K562 (cell line): Measurements from ENCODE around the gene RNF31. TPM values are rescaled to one million over a fixed set of nuclear protein-coding genes. Genes with fewer than 3 reads are reported as not detected.
A peak's percentile ranks its signal among the peaks of the same experiment; 100 is the strongest.

Source experiments
- ATAC-seq: fragments of 200-7000 bp; cut with Tn5 transposase; 3 replicates; pipeline ENCODE4 v1.9.1; 2020; ENCODE audit warnings: moderate library complexity
- BruUV-seq: library from RNA; stranded (reverse); fragments of 400-500 nt; replicated peaks from 2 replicates; lab custom pipeline; 2021; lab: Mats Ljungman, UMichigan
- CTCF ChIA-PET: fragments of 300-600 bp; formaldehyde crosslinking; extraction: SDS; loops from one replicate; lab custom pipeline; 2021; ENCODE audit warnings: low intra/inter-chr PET ratio; lab: Yijun Ruan, JAX
- POLR2A ChIA-PET: fragments of 300-600, 350-650 bp; sonication (Branson Sonifier 250); formaldehyde crosslinking; extraction: SDS; loops from one replicate; lab custom pipeline; 2021; ENCODE audit warnings: antibody characterized with exemption, inconsistent platforms; lab: Yijun Ruan, JAX
- DNase-seq, 4 experiments: peaks; one replicate each; pipeline versions ENCODE4 v3.0.0 to v3.0.0-alpha.2; 2011 to 2018; ENCODE audit warnings: low spot score in 3 of 4, mixed read lengths in 3 of 4; ENCODE audit errors: extremely low read depth in 1 of 4
- FAIRE-seq: peaks from 2 replicates; lab custom pipeline; 2011; peaks lifted over from hg19 to GRCh38; lab: Jason Lieb, UNC
- H2AFZ ChIP-seq: 2 replicates; pipeline ENCODE4 v1.6.0; 2011; ENCODE audit warnings: low read depth, low read length, control low read depth, inconsistent platforms
- H3K27ac ChIP-seq: fragments of 200-600 bp; 3 replicates; pipeline ENCODE4 v1.8.0; 2011; ENCODE audit warnings: low read depth, mild to moderate bottlenecking, control low read depth, inconsistent platforms, low read length, moderate library complexity, mixed read lengths; ENCODE audit errors: extremely low read depth
- H3K27me3 ChIP-seq, 2 experiments: fragments of 300-600 bp in 1 of 2; 2 replicates in 1 of 2; 3 replicates in 1 of 2; pipeline versions ENCODE4 v1.6.0 to v1.8.0; 2011; ENCODE audit warnings: inconsistent platforms in 2 of 2, low read length in 2 of 2, mild to moderate bottlenecking in 1 of 2, mixed read lengths in 1 of 2, moderate library complexity in 1 of 2; ENCODE audit not compliant: control insufficient read depth in 2 of 2, insufficient read depth in 2 of 2
- H3K36me3 ChIP-seq: fragments of 300-600 bp; 3 replicates; pipeline ENCODE4 v1.8.0; 2011; ENCODE audit warnings: mild to moderate bottlenecking, low read length, inconsistent platforms; ENCODE audit not compliant: control insufficient read depth, insufficient read depth
- H3K4me1 ChIP-seq, 2 experiments: fragments of 200-600 bp in 1 of 2; replicated peaks in 1 of 2; 2 replicates in 1 of 2; 3 replicates in 1 of 2; pipeline versions ENCODE4 v1.5.1 to v1.8.0; 2011; ENCODE audit warnings: inconsistent platforms in 2 of 2, low read length in 2 of 2, mild to moderate bottlenecking in 1 of 2, mixed read lengths in 1 of 2, moderate library complexity in 1 of 2; ENCODE audit not compliant: control insufficient read depth in 2 of 2, insufficient read depth in 2 of 2
- H3K4me2 ChIP-seq: 2 replicates; pipeline ENCODE4 v1.6.1; 2011; ENCODE audit warnings: low read length, control low read depth, inconsistent platforms, mixed read lengths; ENCODE audit not compliant: insufficient read depth
- H3K4me3 ChIP-seq: fragments of 200-600 bp; sonication (generic), shearing (Covaris generic); 2 replicates; pipeline ENCODE4 v1.5.1; 2016; ENCODE audit warnings: control low read depth, inconsistent platforms
- H3K79me2 ChIP-seq: fragments of 200-600 bp; 3 replicates; pipeline ENCODE4 v1.8.0; 2011; ENCODE audit warnings: low read length, inconsistent platforms; ENCODE audit not compliant: control insufficient read depth, insufficient read depth
- H3K9ac ChIP-seq, 2 experiments: 2 replicates each; pipeline versions ENCODE4 v1.6.0 to v1.6.1; 2011; ENCODE audit warnings: low read depth in 2 of 2, low read length in 2 of 2, control low read depth in 1 of 2, inconsistent platforms in 1 of 2, mild to moderate bottlenecking in 1 of 2, mixed read lengths in 1 of 2; ENCODE audit not compliant: insufficient read depth in 1 of 2
- H3K9me1 ChIP-seq: one replicate; pipeline ENCODE4 v1.6.0; 2011; ENCODE audit warnings: inconsistent platforms, mild to moderate bottlenecking, low read length, moderate library complexity; ENCODE audit not compliant: control insufficient read depth, insufficient read depth
- H3K9me3 ChIP-seq: replicated peaks from 2 replicates; pipeline ENCODE4 v1.5.1; 2011; ENCODE audit warnings: low read depth, low read length, inconsistent platforms; ENCODE audit not compliant: control insufficient read depth, insufficient read depth
- H4K20me1 ChIP-seq: replicated peaks from 2 replicates; pipeline ENCODE4 v1.6.1; 2011; ENCODE audit warnings: low read length, inconsistent platforms, mixed read lengths; ENCODE audit not compliant: control insufficient read depth, insufficient read depth
- BRD4 ChIP-seq: fragments of 200-600 bp; sonication (generic); IDR thresholded peaks from 2 replicates; pipeline ENCODE4 v1.6.1; 2017; ENCODE audit warnings: inconsistent platforms
- BRF1 ChIP-seq: IDR thresholded peaks from 3 replicates; pipeline ENCODE4 v1.6.1; 2011; ENCODE audit warnings: borderline replicate concordance, mild to moderate bottlenecking; ENCODE audit not compliant: insufficient read length; ENCODE audit errors: extremely low read depth
- CREBBP ChIP-seq: IDR thresholded peaks from one replicate; pipeline ENCODE4 v1.6.1; 2012; ENCODE audit warnings: low read depth, mild to moderate bottlenecking, control low read depth, inconsistent platforms, low read length
- CREM ChIP-seq: IDR thresholded peaks from 2 replicates; pipeline ENCODE4 v1.6.1; 2014; ENCODE audit warnings: antibody characterized with exemption, low read depth
- CXXC5 ChIP-seq: fragments of 250-450 bp; sonication (Bioruptor Pico); IDR thresholded peaks from 2 replicates; pipeline ENCODE4 v1.8.0; 2022; ENCODE audit warnings: inconsistent platforms, mild to moderate bottlenecking, moderate library complexity
- EP400 ChIP-seq: fragments of 450-650 bp; IDR thresholded peaks from 2 replicates; pipeline ENCODE4 v1.6.1; 2017; ENCODE audit warnings: antibody characterized with exemption, mild to moderate bottlenecking, moderate library complexity
- GATAD2A ChIP-seq: fragments of 450-650 bp; IDR thresholded peaks from 2 replicates; pipeline ENCODE4 v1.6.1; 2017
- PTRF ChIP-seq: fragments of 450-650 bp; IDR thresholded peaks from 2 replicates; pipeline ENCODE4 v1.6.1; 2016; ENCODE audit warnings: mild to moderate bottlenecking, missing genetic modification characterization, missing compliant biosample characterization
- RFX7 ChIP-seq: fragments of 250-450 bp; sonication (Bioruptor Pico); IDR thresholded peaks from 2 replicates; pipeline ENCODE4 v1.5.1; 2021; ENCODE audit warnings: mild to moderate bottlenecking
- SMARCB1 ChIP-seq: IDR thresholded peaks from 2 replicates; pipeline ENCODE4 v1.6.1; 2011; ENCODE audit warnings: improper control_type of control experiment, low read depth; ENCODE audit not compliant: insufficient read length
- SRSF9 ChIP-seq: fragments of 200-400 bp; formaldehyde crosslinking; IDR thresholded peaks from 2 replicates; pipeline ENCODE4 v1.6.1; 2017; ENCODE audit warnings: low read depth, low read length, borderline replicate concordance
- TEAD2 ChIP-seq: fragments of 450-650 bp; IDR thresholded peaks from 2 replicates; pipeline ENCODE4 v1.6.1; 2016; ENCODE audit warnings: missing genetic modification characterization, control low read depth, missing compliant biosample characterization
- ZEB2 ChIP-seq: fragments of 450-650 bp; IDR thresholded peaks from 2 replicates; pipeline ENCODE4 v1.6.1; 2016
- ZNF121 ChIP-seq: sonication (generic); formaldehyde crosslinking; conservative IDR thresholded peaks from 2 replicates; pipeline ENCODE4 v1.8.0; 2022; ENCODE audit warnings: missing genetic modification reagents
- ZNF280A ChIP-seq: fragments of 450-650 bp; IDR thresholded peaks from 2 replicates; pipeline ENCODE4 v1.6.1; 2018; ENCODE audit warnings: mild to moderate bottlenecking, low read depth; ENCODE audit not compliant: partially characterized antibody
- ZNF707 ChIP-seq: fragments of 250-450 bp; sonication (Bioruptor Pico); conservative IDR thresholded peaks from 2 replicates; pipeline ENCODE4 v1.8.0; 2022; ENCODE audit warnings: inconsistent platforms, mild to moderate bottlenecking, moderate library complexity
- WGBS: fragments of 100-300 bp; shearing (Covaris generic); methylation state at CpG from one replicate; pipeline ENCODE4 v1.1.6; 2016; ENCODE audit warnings: low coverage, mixed read lengths; ENCODE audit not compliant: insufficient coverage; ENCODE audit errors: missing lambda C conversion rate; 5-methylcytosine and 5-hydroxymethylcytosine counted together
- in situ Hi-C: fragments of 300-500 bp; cut with MboI; formaldehyde crosslinking; loops from 4 replicates; pipeline ENCODE4 v1.15.0; 2018; ENCODE audit warnings: inconsistent platforms, mixed read lengths
- intact Hi-C: fragments of 100-400 bp; cut with micrococcal nuclease; formaldehyde crosslinking; loops from 2 replicates; pipeline ENCODE4 v1.14.2; 2022
- polyA plus RNA-seq, 8 experiments: library from polyadenylated mRNA; depleted of rRNA in 4 of 8; stranded (reverse) in 5 of 8; unstranded in 3 of 8; fragments of >200 nt; fragmentation: Nextera tagmentation in 2 of 8; fragmentation: Illumina TruSeq in 1 of 8; extraction: Ambion mirVana in 2 of 8; extraction: Trizol in 1 of 8; gene quantifications; 2 replicates each; pipeline versions ENCODE4 v1.2.1 to v1.2.3, GENCODE V29; 2011 to 2014; ENCODE audit warnings: inconsistent platforms in 1 of 8, missing spikeins in 1 of 8
- total RNA-seq, 7 experiments: library from RNA; depleted of rRNA in 6 of 7; stranded (reverse); fragments of >200 nt in 6 of 7; fragmentation: Illumina TruSeq in 2 of 7; extraction: Trizol in 2 of 7; gene quantifications; 2 replicates each; pipeline versions ENCODE4 v1.2.1 to v1.2.3, GENCODE V29; 2011 to 2021; ENCODE audit warnings: low replicate concordance in 1 of 7
- TF ChIP-seq, protein P1 (sequence below): fragments of 450-650 bp; IDR thresholded peaks from 2 replicates; pipeline ENCODE4 v1.6.1; 2017; ENCODE audit warnings: antibody characterized with exemption, mild to moderate bottlenecking

RNF31 gene
- total and polyA plus RNA-seq, 9 of the 15 experiments (the other 6 are each of a cell fraction or from before 2014, with no cell fraction given): 3.1 to 47.6 (median 19.1) TPM

DNA sequence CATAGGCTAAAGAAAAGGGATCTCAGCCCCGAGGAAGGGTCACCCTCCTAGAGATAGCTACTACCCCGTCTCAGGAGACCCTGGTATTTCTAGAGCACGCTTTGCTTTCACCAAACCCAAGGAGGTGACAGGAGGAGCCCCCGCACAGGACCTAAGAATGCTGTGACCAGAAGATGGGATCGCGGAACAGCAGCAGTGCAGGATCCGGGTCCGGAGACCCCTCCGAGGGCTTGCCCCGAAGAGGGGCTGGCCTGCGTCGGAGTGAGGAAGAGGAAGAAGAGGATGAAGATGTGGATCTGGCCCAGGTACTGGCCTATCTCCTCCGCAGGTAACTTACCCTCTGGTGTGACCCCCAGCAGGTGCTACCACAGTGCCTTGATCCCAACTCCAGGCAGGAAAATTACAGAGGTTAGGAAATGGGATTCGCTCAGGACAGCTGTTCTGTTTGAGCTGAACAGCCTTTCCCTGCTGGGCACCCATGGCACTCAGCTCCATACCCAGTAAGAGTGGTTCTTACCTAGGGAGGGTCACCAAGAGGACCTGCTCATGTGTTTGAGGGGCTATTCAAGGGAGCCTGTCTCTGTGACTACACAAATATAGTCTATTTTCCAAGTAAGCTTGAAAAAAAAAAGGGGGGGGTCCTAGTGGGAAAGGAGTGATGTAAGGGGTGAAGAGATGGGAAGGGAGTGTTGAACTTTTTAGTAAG is 31.7 kb upstream of the RNF31 start (continued):
- TF ChIP-seq CXXC5: no peak
- TF ChIP-seq EP400: no peak
- no peak for TF ChIP-seq ZEB2
- no peak for TF ChIP-seq ZNF280A
- TF ChIP-seq CREM: no peak
- no peak for TF ChIP-seq SMARCB1
- TF ChIP-seq CREBBP: no peak

DNA sequence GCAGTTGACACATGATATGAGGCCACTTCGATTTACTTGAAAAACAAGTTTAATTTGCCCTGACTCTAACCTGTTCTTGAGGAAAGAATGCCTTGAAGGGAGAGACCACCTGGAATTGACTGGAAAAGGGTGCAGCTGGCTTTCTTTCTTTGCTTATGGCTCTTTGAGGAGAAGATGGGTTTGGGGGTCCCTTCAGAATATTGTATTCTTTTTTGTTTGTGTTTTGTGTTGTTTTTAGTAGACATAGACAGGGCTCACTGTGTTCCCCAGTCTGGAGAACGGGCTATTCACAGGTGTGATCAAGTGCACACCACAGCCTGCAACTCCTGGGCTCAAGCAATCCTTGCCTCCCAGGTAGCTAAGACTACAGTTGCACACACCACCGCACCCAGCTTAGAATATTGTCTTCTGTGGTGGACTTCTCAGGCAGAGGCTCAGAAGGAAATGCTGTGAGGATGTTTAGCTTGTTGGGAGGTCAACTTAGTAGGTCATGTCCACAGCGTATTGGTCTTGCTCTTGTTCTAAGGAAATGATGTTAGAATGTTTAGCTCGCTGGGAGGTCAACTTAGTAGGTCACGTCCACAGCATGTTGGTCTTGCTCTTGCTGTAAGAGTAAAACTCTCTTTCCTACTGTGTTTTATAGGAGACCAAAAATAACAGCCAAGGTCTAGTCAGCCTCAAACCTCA is 31.0 kb upstream of the RNF31 start:
- H3K27ac ChIP-seq: no peak overlapping the region
- no peak for ATAC-seq
- FAIRE-seq: peak; percentile 65
- no peaks in the 10 kb centered on the region for H3K9me1 ChIP-seq
- no TSS peak for BruUV-seq
- DNase-seq: no peak
- no peak overlapping the region for H2AFZ ChIP-seq
- peaks cover 10% of the 10 kb centered on the region in 2 experiments; a peak in 4 of 5 replicates for H3K4me1 ChIP-seq
- in situ Hi-C loops (no loop called here), intact Hi-C loops (no loop called here)
- peak overlapping the region; percentile 48 to 89; a peak in 2 of 4 replicates for H3K9ac ChIP-seq
- 66% methylated on average over 6 of the region's 6 CpGs for WGBS
- TF ChIP-seq, protein P1, sequence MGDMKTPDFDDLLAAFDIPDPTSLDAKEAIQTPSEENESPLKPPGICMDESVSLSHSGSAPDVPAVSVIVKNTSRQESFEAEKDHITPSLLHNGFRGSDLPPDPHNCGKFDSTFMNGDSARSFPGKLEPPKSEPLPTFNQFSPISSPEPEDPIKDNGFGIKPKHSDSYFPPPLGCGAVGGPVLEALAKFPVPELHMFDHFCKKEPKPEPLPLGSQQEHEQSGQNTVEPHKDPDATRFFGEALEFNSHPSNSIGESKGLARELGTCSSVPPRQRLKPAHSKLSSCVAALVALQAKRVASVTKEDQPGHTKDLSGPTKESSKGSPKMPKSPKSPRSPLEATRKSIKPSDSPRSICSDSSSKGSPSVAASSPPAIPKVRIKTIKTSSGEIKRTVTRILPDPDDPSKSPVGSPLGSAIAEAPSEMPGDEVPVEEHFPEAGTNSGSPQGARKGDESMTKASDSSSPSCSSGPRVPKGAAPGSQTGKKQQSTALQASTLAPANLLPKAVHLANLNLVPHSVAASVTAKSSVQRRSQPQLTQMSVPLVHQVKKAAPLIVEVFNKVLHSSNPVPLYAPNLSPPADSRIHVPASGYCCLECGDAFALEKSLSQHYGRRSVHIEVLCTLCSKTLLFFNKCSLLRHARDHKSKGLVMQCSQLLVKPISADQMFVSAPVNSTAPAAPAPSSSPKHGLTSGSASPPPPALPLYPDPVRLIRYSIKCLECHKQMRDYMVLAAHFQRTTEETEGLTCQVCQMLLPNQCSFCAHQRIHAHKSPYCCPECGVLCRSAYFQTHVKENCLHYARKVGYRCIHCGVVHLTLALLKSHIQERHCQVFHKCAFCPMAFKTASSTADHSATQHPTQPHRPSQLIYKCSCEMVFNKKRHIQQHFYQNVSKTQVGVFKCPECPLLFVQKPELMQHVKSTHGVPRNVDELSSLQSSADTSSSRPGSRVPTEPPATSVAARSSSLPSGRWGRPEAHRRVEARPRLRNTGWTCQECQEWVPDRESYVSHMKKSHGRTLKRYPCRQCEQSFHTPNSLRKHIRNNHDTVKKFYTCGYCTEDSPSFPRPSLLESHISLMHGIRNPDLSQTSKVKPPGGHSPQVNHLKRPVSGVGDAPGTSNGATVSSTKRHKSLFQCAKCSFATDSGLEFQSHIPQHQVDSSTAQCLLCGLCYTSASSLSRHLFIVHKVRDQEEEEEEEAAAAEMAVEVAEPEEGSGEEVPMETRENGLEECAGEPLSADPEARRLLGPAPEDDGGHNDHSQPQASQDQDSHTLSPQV: no peak
- TF ChIP-seq RFX7 (CRISPR knock-in tag): no peak
- no peak for TF ChIP-seq BRF1
- TF ChIP-seq PTRF (tag): no peak
- no peak for TF ChIP-seq TEAD2
- TF ChIP-seq SRSF9: no peak
- TF ChIP-seq GATAD2A: no peak
- TF ChIP-seq ZNF121: no peak
- TF ChIP-seq BRD4: no peak
- TF ChIP-seq ZNF707 (CRISPR knock-in tag): no peak
- ChIA-PET CTCF (no interaction called here), POLR2A (interaction anchor here (0.7 to 5.0 kb wide), 4 partner anchors 10 to 25 kb away, joined by 3 to 38 read pairs (median 9); partner anchors contain the start of genes EMC9 and PSME1)
- no peaks in the 10 kb centered on the region for H3K9me3 ChIP-seq
- peak overlapping the region; percentile 51; the same call in 1 of the 2 replicates for H3K4me3 ChIP-seq
- no peaks in the 10 kb centered on the region for H3K27me3 ChIP-seq
- peak overlapping the region; percentile 94 for H3K4me2 ChIP-seq
- H4K20me1 ChIP-seq: no peaks in the 10 kb centered on the region
- peaks cover 18% of the 10 kb centered on the region for H3K79me2 ChIP-seq
- peaks cover 46% of the 10 kb centered on the region; the same call in 2 of the 3 replicates for H3K36me3 ChIP-seq
